Mammary epithelial cell (primary cell): ENCODE results near the gene CDC34.

ENCODE experiments used
- CTCF ChIP-seq, 2 donors: IDR thresholded peaks in 1 of 2; conservative IDR thresholded peaks in 1 of 2; 2 replicates each; pipeline ENCODE4 v1.5.1; 2011 to 2012; ENCODE audit warnings: inconsistent platforms in 2 of 2, low read length in 2 of 2, mild to moderate bottlenecking in 2 of 2, control low read depth in 1 of 2, low read depth in 1 of 2; ENCODE audit not compliant: insufficient read depth in 1 of 2; ENCODE audit errors: extremely low read depth in 1 of 2
- EZH2 ChIP-seq: IDR thresholded peaks from 2 replicates; pipeline ENCODE4 v1.6.1; 2012; ENCODE audit warnings: low read length, inconsistent platforms, borderline replicate concordance

DNA sequence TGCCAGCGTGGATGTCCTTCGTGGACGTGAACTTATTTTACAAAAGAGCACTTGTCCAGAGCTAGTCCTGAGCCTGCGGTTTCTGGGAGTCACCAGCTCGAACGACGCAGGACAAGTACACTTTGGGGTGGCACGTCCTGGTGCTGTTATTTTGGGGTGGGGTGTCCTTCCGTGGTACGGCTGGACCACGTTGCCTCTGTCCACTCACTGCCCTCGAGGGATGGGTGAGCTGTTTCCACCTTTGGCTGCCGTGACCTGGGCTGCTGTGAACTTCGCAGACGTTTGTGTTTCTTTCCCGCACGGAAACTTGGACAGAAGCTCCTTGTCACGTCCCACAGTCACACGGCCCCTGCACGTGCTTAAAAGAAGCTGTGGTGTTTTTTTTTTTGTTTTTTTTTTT, 23.3 kb downstream of the CDC34 start:
- TF ChIP-seq CTCF (conservative IDR thresholded peaks at IDR 0.05 in 1 of 2, IDR thresholded peaks at IDR 0.05 in 1 of 2; ENCODE audit: extremely low read depth in 1 of 2, insufficient read depth in 1 of 2, low read depth in 1 of 2, low read length in 2 of 2) = no peak
- TF ChIP-seq EZH2 = no peak
